Measurements from ENCODE around the gene LRRIQ1.
"Not testable (repeated sequence)": the region's sequence is repeated elsewhere in the genome, so short reads cannot be mapped to it uniquely, and the experiment has no call there.

LRRIQ1 gene

GRCh38 chr12:85203809-85204208, 167.7 kb downstream of the LRRIQ1 start:
- DNase-seq (ENCODE audit: low read depth), result not testable (repeated sequence)

GRCh38 chr12:85206543-85206942, 170.4 kb downstream of the LRRIQ1 start:
- DNase-seq (ENCODE audit: low read depth), result no peak

GRCh38 chr12:85224339-85224738, 188.2 kb downstream of the LRRIQ1 start:
- DNase-seq (ENCODE audit: low read depth), result not testable (repeated sequence)

GRCh38 chr12:85225501-85225900, 189.3 kb downstream of the LRRIQ1 start:
- no peak for DNase-seq (ENCODE audit: low read depth)

- peak; percentile 17 for DNase-seq (ENCODE audit: low read depth)
These were observed 201.2 kb downstream of the LRRIQ1 start for GRCh38 chr12:85237327-85237726.

GRCh38 chr12:85244561-85244960, 208.4 kb downstream of the LRRIQ1 start:
- no peak for DNase-seq (ENCODE audit: low read depth)

GRCh38 chr12:85253853-85254252, 217.7 kb downstream of the LRRIQ1 start:
- no peak for DNase-seq (ENCODE audit: low read depth)

- no peak for DNase-seq (ENCODE audit: low read depth)
These were observed 221.5 kb downstream of the LRRIQ1 start for GRCh38 chr12:85257671-85258070.

GRCh38 chr12:85260447-85260846, 224.3 kb downstream of the LRRIQ1 start:
- DNase-seq (ENCODE audit: low read depth), result no peak

- DNase-seq (ENCODE audit: low read depth), result no peak
These were observed 224.7 kb downstream of the LRRIQ1 start for GRCh38 chr12:85260896-85261295.

- DNase-seq (ENCODE audit: low read depth), result no peak
These were observed 230.2 kb downstream of the LRRIQ1 start for GRCh38 chr12:85266356-85266755.

- DNase-seq (ENCODE audit: low read depth), result no peak
These were observed 237.5 kb downstream of the LRRIQ1 start for GRCh38 chr12:85273381-85274314.

- no peak for DNase-seq (ENCODE audit: low read depth)
These were observed 238.1 kb downstream of the LRRIQ1 start for GRCh38 chr12:85274315-85274651.

- no peak for DNase-seq (ENCODE audit: low read depth)
These were observed 239.2 kb downstream of the LRRIQ1 start for GRCh38 chr12:85275374-85275773.

GRCh38 chr12:85277191-85277590, 241.0 kb downstream of the LRRIQ1 start:
- no peak for DNase-seq (ENCODE audit: low read depth)

- DNase-seq (ENCODE audit: low read depth), result no peak
These were observed 241.9 kb downstream of the LRRIQ1 start for GRCh38 chr12:85277900-85278597.

GRCh38 chr12:85278598-85279448, 242.7 kb downstream of the LRRIQ1 start:
- DNase-seq (ENCODE audit: low read depth), result no peak

GRCh38 chr12:85279449-85280164, 243.5 kb downstream of the LRRIQ1 start:
- peak; percentile 24 for DNase-seq (ENCODE audit: low read depth)

- DNase-seq (ENCODE audit: low read depth), result peak; percentile 40
These were observed 244.2 kb downstream of the LRRIQ1 start, which contains the start of gene ALX1 for GRCh38 chr12:85280165-85280983. Gene ALX1 (plus strand): TSS chr12:85280220. CDS start chr12:85280262, 42 bp downstream.

GRCh38 chr12:85280984-85281630, 245.0 kb downstream of the LRRIQ1 start:
- no peak for DNase-seq (ENCODE audit: low read depth)
